ENCODE data around the gene LMX1A.

DNA sequence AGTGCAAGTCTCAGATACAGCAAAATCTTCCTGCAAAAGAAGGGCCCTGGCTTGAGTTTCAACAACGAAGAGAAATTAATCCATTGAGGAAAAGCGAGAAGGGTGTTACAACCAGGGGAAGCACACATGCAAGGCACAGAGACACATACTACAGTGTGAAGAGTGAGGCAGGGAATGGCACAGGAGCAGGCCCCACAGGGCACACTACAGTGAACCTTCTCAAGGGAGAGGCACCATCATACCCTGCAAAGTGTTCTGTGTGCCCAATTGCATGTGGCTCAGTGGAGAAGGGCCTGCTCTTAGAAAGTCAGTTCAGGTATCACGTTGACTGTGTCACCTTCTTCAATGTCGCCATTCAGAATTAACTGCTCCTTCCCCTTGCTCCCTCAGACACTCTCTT lies 60.3 kb downstream of the LMX1A start:
- TF ChIP-seq, protein P1, sequence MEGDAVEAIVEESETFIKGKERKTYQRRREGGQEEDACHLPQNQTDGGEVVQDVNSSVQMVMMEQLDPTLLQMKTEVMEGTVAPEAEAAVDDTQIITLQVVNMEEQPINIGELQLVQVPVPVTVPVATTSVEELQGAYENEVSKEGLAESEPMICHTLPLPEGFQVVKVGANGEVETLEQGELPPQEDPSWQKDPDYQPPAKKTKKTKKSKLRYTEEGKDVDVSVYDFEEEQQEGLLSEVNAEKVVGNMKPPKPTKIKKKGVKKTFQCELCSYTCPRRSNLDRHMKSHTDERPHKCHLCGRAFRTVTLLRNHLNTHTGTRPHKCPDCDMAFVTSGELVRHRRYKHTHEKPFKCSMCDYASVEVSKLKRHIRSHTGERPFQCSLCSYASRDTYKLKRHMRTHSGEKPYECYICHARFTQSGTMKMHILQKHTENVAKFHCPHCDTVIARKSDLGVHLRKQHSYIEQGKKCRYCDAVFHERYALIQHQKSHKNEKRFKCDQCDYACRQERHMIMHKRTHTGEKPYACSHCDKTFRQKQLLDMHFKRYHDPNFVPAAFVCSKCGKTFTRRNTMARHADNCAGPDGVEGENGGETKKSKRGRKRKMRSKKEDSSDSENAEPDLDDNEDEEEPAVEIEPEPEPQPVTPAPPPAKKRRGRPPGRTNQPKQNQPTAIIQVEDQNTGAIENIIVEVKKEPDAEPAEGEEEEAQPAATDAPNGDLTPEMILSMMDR (IDR thresholded peaks at IDR 0.05), result no peak
- TF ChIP-seq POLR2A (IDR thresholded peaks at IDR 0.05), result no peak
- no peak for TF ChIP-seq POLR2AphosphoS5 (IDR thresholded peaks at IDR 0.05; ENCODE audit: insufficient read depth in 1 of 2, low read depth in 1 of 2)
